Measurements from ENCODE around the gene SEPTIN14.
"Not testable (repeated sequence)": the region's sequence is repeated elsewhere in the genome, so short reads cannot be mapped to it uniquely, and the experiment has no call there.

Gene SEPTIN14

GRCh38 chr7:55784151-55784550, 78.4 kb downstream of the SEPTIN14 start:
- no peak for DNase-seq (ENCODE audit: low spot score)

- no peak for DNase-seq (ENCODE audit: low spot score)
These were observed 83.9 kb downstream of the SEPTIN14 start for GRCh38 chr7:55778631-55779030.

- no peak for DNase-seq (ENCODE audit: low spot score)
These were observed 86.4 kb downstream of the SEPTIN14 start for GRCh38 chr7:55776196-55776595.

- no peak for DNase-seq (ENCODE audit: low spot score)
These were observed 87.5 kb downstream of the SEPTIN14 start for GRCh38 chr7:55775051-55775420.

DNA sequence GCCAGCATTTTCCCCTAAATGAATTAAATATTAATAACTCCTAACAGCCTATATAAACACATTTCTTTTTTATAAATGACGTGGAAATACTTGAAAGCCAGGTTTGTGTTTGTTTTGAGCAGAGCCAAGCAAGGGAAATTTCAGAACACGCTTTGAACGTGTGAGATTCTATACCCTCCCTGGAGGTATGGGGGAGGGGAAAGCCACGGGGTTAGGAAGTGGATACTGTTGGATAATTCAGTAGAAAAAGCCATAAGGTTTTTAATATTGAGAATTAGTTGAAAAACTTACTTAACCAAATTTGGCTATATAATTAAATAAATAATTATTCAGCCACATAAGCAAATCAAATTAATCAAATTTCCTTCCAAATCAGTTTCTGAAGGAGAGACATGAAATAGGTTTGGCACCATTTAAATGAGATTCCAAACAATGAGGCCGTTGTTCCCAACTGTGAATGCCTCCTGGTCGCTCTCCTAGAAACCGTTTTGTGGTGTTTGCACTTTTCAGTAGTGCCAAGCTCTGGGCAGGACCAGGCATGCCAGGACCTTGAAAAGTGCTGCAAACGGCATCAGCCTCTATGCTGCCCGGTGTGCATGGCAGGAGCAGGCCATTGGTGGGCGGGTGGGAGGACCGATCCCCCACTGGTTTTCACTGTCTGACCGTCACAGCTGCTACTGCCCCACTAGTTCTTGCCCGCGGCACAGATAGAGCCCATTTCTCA, 88.1 kb downstream of the SEPTIN14 start:
- DNase-seq (ENCODE audit: low spot score), result no peak

DNA sequence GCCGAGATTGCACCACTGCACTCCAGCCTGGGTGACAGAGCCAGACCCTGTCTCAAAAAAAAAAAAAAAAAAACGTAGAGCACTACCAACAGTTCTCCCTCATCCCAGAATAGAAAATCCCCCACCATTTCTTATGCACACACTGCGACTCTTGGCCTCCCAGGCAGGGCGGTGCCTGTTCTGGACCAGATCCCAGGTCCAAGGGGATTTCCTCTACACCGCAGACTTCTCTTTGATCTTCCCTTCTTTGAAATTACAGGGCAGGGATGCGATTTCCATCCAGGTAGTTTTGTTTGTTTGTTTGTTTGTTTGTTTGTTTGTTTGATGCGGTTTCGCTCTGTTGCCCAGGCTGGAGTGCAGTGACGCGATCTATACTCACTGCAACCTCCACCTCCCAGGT, 91.8 kb downstream of the SEPTIN14 start:
- no peak for DNase-seq (ENCODE audit: low spot score)

DNA sequence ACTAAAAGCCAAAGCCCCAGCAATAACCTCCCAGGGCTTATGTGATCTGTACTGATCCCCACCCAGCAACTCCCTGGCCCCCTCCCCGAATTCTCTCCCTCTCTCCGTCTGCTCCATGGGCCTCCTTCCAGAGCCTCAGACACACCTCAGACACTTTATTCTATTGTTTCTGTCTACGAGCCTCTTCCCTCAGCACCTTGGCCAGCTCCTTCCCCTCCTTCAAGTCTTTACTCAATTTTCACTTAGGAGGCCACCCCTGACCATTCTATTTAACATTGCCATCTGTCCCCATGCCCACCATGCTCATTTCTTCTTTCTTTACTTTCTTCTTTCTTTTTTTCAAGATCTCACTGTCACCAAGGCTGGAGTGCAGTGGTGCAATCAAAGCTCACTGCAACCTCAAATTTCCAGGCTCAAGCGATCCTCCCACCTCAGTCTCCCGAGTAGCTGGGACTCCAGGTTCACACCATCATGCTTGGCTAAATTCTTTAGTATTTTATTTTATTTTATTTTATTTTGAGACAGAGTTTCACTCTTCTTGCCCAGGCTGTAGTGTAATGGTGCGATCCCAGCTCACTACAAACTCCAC, 109.2 kb downstream of the SEPTIN14 start:
- not testable (repeated sequence) for DNase-seq (ENCODE audit: low spot score)

DNA sequence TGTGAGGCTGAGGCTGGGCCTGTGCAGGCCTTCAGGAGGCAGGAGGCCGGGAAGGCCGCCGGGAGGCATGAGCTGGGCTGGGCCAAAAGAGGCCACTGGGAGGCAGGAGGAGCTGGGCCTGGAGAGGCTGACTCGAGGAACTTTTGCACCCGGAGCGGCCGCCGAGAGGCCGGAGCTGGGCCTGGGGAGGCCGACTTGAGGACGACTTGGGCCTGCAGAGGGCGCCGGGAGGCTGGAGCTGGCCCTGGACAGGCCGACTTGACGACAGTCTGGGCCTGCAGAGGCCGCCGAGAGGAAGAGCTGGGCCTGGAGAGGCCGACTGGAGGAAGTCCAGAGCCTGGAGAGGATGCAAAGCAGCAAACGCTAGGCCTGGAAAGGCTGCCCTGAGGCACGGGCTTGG, 117.8 kb downstream of the SEPTIN14 start:
- DNase-seq (ENCODE audit: low spot score), result not testable (repeated sequence)
